LoVo (cell line): ENCODE data around the gene EP400.
"Not testable (repeated sequence)": the region's sequence is repeated elsewhere in the genome, so short reads cannot be mapped to it uniquely, and the experiment has no call there.

Source experiments
- DNase-seq: peaks from one replicate; pipeline ENCODE4 v3.0.0-alpha.2; 2016; ENCODE audit warnings: low spot score

EP400 gene

DNA sequence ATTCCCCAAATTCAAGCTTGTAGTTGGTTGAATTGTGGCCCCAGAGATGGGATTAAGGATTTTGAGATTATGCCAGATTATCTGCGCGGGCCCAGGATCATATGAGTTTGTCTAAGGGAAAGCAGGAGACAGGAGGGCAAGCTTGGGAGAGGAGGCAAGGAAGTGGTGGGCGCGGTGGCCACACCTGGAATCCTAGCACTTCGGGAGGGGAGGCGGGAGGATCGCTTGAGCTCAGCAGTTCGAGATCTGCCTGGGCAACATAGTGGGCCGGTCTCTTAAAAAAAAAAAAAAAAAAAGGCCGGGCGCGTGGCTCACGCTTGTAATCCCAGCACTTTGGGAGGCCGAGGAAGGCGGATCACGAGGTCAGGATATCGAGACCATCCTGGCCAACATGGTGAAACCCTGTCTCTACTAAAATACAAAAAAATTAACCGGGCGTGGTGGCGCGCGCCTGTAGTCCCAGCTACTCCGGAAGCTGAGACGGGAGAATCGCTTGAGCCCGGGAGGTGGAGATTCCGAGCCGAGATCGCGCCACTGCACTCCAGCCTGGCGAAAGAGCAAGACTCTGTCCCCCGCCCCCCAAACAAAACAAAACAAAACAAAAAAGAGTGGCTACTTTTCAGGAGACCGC lies 21.5 kb upstream of the EP400 start:
- peak; percentile 51 for DNase-seq

GRCh38 chr12:131928711-131929580 lies 20.8 kb upstream of the EP400 start, which contains the start of gene PUS1:
Gene PUS1 (plus strand): TSS chr12:131929276. CDS start chr12:131929723, 447 bp downstream.
- DNase-seq = peak; percentile 97

DNA sequence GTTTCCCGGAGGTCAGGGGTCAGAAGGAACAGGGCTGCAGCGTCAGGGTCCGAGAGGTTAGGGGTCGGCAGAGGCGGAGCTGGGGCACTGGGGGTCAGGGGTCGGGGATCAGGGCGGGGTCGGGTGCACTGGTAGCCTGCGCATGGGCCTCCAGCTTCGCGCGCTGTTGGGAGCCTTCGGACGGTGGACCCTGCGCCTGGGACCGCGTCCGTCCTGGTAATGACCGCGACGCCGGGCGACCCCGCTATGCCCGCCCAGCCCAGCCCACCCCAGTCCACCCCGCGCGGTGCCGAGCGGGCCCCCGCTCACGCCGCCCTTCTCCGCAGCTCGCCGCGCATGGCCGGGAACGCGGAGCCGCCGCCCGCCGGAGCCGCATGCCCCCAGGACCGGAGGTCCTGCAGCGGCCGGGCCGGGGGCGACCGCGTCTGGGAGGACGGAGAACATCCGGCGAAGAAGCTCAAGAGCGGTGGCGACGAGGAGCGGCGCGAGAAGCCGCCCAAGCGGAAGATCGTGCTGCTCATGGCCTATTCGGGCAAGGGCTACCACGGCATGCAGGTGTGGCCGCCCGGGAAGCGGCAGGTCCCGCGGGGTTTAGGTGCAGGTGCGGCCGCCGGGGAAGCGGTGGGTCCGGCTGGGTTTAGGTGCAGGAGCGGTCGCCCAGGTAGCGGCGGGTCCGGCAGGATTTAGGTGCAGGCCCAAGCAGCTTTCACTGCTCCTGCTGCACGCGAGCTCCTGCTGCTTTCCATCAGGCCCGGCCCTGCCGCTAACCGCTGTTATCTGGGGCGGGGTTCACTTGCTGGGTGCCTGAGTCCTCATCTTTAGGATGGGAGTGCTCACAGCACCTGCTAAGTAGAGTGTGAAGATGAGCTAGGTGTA lies 19.9 kb upstream of the EP400 start:
- DNase-seq = peak; percentile 29

GRCh38 chr12:131930510-131930909 lies 19.2 kb upstream of the EP400 start:
- no peak for DNase-seq

GRCh38 chr12:131933387-131933786 lies 16.4 kb upstream of the EP400 start:
- no peak for DNase-seq

DNA sequence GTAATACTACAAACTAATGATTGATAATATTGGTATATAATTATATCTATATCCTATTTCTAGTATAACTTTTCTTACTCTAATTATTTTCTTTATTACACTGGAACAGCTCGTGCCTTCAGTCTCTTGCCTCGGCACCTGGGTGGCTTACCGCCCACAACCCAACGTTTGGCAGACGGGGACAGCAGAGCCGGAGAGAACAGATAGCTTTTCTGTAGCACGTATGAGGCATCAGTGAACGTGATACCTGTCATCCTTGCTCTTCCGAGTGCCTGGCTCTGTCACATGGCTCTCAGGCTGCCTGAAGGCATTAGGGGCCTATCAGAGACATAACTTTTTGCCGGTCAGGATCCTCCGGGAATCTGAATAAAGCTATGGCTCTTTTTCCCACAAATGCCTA lies 15.2 kb upstream of the EP400 start:
- no peak for DNase-seq

DNA sequence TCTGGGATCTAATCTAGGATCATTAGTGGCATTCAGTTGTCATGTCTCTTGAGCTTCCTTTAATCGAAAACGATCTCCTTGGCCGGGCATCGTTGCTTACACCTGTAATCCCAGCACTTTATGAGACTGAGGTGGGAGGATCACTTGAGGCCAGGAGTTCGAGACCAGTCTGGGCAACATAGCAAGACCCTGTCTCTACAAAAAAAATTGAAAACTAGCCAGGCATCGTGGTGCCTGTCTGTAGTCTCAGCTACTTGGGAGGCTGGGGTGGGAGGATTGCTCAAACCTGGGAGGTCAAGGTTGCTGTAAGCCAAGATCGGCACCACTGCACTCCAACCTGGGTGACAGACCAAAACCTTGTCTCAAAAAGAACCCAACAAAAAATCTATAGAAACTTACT lies 11.7 kb upstream of the EP400 start:
- no peak for DNase-seq

- DNase-seq = no peak
Observed at GRCh38 chr12:131939007-131939406, 10.7 kb upstream of the EP400 start.

DNA sequence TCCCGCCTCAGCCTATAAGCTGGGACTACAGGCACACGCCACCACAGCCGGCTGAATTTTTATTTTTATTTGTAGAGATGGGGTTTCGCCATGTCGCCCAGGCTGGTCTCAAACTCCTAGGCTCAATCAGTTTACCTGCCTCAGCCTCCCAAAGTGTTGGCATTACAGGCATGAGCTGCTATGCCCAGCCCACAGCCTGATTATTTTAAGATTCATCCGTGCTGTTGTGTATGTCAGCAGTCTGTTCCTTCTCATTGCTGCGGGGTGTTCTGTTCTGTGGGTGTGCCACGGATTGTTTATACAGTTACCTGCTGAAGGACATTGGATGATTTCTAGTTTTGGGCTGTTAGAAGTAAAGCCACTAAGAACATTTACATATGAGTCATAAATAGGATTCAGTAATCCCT lies 9.6 kb upstream of the EP400 start:
- DNase-seq = no peak

DNA sequence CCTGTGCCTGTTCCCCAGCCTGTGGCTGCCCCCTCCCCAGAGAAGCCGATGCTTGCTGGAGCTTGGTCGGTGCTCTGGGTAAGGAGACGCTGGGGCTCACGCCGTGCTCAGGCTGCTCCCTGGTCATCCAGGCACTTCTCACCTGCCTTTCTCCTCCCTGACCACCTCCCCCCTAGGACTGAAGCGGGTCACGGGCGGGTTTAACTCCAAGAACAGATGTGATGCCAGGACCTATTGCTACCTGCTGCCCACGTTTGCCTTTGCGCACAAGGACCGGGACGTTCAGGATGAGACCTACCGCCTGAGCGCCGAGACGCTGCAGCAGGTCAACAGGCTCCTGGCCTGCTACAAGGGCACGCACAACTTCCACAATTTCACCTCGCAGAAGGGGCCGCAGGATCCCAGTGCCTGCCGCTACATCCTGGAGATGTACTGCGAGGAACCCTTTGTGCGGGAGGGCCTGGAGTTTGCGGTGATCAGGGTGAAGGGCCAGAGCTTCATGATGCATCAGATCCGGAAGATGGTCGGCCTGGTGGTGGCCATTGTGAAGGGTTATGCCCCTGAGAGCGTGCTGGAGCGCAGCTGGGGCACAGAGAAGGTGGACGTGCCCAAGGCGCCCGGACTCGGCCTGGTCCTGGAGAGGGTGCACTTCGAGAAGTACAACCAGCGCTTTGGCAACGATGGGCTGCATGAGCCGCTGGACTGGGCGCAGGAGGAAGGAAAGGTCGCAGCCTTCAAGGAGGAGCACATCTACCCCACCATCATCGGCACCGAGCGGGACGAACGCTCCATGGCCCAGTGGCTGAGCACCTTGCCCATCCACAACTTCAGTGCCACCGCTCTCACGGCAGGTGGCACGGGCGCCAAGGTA lies 8.4 kb upstream of the EP400 start:
- DNase-seq = no peak

GRCh38 chr12:131941987-131942341 lies 7.8 kb upstream of the EP400 start:
- DNase-seq = no peak

- DNase-seq = no peak
Observed at GRCh38 chr12:131942671-131943070, 7.1 kb upstream of the EP400 start.

DNA sequence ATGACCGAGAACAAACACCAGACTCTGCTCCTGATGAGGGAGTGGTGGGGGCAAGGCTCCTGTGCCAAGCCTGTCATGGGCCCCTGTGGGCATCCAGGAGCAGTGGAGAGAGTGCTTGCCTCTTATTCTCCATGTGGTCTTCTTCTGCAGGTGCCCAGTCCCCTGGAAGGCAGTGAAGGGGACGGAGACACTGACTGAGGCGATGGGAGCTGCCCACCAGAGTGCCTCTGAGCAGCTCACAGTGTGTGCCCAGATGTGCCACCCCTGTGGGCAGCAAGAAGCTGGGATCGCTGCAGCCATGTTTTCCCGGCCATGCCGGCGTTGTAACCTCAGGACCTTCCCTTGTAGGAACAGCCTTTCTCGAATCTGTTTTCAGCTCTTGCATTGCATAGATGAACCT lies 6.4 kb upstream of the EP400 start:
- DNase-seq = no peak

- DNase-seq = no peak
Observed at GRCh38 chr12:131943876-131944275, 5.9 kb upstream of the EP400 start.

- DNase-seq = no peak
Observed at GRCh38 chr12:131944601-131945251, 5.0 kb upstream of the EP400 start.

- DNase-seq = no peak
Observed at GRCh38 chr12:131946757-131947156, 3.0 kb upstream of the EP400 start.

DNA sequence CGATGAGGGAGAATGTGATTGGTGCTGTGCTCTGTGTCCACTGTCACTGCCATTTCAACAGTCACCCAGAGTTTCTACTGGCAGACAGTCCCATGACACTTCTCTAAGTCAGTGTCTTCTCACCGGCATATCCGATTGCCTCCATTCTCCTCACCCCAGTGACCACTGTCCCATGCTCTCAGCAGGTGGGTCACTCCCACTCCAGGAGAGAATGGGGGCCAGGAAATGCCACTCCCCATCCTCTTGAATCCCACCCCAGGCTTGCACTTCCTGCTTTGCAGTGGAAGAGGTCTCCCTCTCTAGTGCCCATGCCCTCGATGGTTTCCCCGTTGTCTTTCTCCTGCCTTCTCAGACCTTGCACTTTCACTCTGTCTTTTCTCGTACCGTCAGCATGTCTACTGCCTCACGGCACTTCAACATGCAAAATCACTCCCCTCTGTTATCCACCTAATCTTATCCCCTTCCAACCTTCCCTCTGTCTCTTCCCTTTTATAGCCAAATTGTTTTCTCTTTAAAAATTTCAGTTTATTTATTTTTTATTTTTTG lies 2.2 kb upstream of the EP400 start:
- no peak for DNase-seq

DNA sequence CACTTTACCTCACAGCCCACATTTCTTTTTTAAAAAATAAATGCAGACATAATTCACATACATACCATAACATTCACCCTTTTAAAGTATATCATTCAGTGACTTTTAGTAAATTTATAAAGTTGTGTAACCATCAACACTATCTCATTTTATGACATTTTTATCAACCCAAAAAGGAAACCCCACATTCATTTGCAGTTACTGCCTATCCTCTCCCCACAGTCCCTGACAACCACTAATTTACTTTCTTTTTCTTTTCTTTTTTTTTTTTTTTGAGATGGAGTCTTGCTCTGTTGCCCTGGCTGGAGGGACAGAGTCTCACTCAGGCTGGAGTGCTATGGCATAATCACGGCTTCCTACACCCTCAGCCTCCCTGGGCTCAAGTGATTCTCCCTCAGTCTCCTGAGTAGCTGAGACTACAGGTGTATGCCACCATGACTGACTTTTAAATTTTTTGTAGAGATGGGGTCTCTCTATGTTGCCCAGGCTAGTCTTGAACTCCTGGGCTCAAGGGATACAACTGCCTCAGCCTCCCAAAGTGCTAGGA lies 1.5 kb upstream of the EP400 start:
- DNase-seq = no peak

- DNase-seq = not testable (repeated sequence)
Observed at GRCh38 chr12:131948713-131949430, 870 bp upstream of the EP400 start.
